Left ventricle myocardium inferior (tissue), 1 donor: Measurements from ENCODE around the gene RPS6KA2. TPM values are rescaled to one million over a fixed set of nuclear protein-coding genes. Genes with fewer than 3 reads are reported as not detected.

ENCODE experiments used
- DNase-seq: peaks from one replicate; pipeline ENCODE4 v3.0.0-alpha.2; 2020
- H3K27ac ChIP-seq: fragments of 200-600 bp; replicated peaks from 2 replicates; pipeline ENCODE4 v1.8.0; 2021
- H3K27me3 ChIP-seq: fragments of 200-600 bp; 2 replicates; pipeline ENCODE4 v1.8.0; 2021; ENCODE audit warnings: low read depth
- H3K36me3 ChIP-seq: fragments of 200-600 bp; 2 replicates; pipeline ENCODE4 v1.8.0; 2021
- H3K4me1 ChIP-seq: fragments of 200-600 bp; 2 replicates; pipeline ENCODE4 v1.8.0; 2021
- H3K4me3 ChIP-seq: fragments of 200-600 bp; 2 replicates; pipeline ENCODE4 v1.8.0; 2021; ENCODE audit warnings: mild to moderate bottlenecking, moderate library complexity
- H3K9me3 ChIP-seq: fragments of 200-600 bp; replicated peaks from 2 replicates; pipeline ENCODE4 v1.8.0; 2021
- intact Hi-C: fragments of 100-400 bp; cut with micrococcal nuclease; formaldehyde crosslinking; loops from one replicate; pipeline ENCODE4 v1.11.0; 2022
- total RNA-seq: library from RNA; stranded (reverse); fragmentation: NEBNext Ultra II Directional; extraction: Animal tissue kit (Norgen Biotek cat#: 25700); gene quantifications from one replicate; pipeline ENCODE4 v1.2.1, GENCODE V29; 2021
- TF ChIP-seq, protein P1 (sequence below): fragments of 200-600 bp; IDR thresholded peaks from 2 replicates; pipeline ENCODE4 v1.8.0; 2021; ENCODE audit warnings: antibody characterized with exemption, mild to moderate bottlenecking, borderline replicate concordance
- donor health status: DM: no; HTN: yes; CAD: no; lungs with severe emphysema.

RPS6KA2 gene
- total RNA-seq, 1 donor from 2014 or later, result 77.2 TPM

DNA sequence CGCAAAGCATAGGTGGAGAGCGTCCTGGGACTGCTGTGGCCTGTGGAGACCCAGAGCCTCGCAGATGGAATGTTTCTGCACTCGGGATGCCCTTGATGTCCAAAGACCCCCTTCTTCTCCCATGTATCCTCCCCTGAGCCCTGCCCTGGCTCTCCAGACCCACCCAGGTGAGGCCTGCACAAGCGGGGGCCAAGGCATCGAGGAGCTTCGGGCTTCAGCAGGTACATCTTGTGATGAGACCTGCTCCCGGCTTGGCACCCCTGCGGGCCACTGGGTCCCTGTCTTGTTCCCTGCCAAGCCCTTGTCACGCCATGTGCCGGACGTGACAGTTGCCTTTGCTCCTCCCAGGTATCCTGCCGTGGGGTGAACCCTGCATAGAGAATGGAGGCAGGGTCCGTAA, 125.8 kb downstream of the RPS6KA2 start:
- intact Hi-C loops, result no loop called here
- TF ChIP-seq, protein P1, sequence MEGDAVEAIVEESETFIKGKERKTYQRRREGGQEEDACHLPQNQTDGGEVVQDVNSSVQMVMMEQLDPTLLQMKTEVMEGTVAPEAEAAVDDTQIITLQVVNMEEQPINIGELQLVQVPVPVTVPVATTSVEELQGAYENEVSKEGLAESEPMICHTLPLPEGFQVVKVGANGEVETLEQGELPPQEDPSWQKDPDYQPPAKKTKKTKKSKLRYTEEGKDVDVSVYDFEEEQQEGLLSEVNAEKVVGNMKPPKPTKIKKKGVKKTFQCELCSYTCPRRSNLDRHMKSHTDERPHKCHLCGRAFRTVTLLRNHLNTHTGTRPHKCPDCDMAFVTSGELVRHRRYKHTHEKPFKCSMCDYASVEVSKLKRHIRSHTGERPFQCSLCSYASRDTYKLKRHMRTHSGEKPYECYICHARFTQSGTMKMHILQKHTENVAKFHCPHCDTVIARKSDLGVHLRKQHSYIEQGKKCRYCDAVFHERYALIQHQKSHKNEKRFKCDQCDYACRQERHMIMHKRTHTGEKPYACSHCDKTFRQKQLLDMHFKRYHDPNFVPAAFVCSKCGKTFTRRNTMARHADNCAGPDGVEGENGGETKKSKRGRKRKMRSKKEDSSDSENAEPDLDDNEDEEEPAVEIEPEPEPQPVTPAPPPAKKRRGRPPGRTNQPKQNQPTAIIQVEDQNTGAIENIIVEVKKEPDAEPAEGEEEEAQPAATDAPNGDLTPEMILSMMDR, result no peak
- H3K4me1 ChIP-seq, result peaks cover 11% of the 10 kb centered on the region
- H3K27ac ChIP-seq, result no peak overlapping the region
- H3K27me3 ChIP-seq, result no peaks in the 10 kb centered on the region
- no peak for DNase-seq
- peaks cover 72% of the 10 kb centered on the region for H3K36me3 ChIP-seq
- H3K9me3 ChIP-seq, result no peaks in the 10 kb centered on the region
- H3K4me3 ChIP-seq, result no peak overlapping the region

DNA sequence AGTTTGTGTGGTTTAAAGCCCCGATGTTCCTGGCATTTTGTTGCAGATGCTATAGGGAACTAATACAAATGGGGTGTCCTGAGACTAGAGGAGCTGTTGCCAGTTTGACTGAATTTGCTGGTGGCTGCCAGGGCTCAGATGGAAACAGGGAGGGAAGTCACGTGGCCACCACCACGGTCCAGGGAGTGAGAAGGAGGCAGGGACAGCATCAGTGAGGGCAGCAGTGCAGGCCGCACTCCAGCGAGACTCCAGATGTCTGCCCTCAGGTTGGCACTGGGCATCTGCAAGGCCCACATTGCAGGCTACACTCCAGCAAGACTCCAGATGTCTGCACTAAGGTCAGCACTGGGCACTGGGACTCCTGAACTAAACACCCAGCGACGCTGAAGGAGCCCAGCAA, 126.8 kb downstream of the RPS6KA2 start:
- H3K4me3 ChIP-seq, result no peak overlapping the region
- DNase-seq, result no peak
- TF ChIP-seq, protein P1, result no peak
- no peak overlapping the region for H3K27ac ChIP-seq
- no peaks in the 10 kb centered on the region for H3K27me3 ChIP-seq
- no peaks in the 10 kb centered on the region for H3K9me3 ChIP-seq
- H3K36me3 ChIP-seq, result peaks cover 73% of the 10 kb centered on the region
- peaks cover 11% of the 10 kb centered on the region for H3K4me1 ChIP-seq
- intact Hi-C loops, result no loop called here

DNA sequence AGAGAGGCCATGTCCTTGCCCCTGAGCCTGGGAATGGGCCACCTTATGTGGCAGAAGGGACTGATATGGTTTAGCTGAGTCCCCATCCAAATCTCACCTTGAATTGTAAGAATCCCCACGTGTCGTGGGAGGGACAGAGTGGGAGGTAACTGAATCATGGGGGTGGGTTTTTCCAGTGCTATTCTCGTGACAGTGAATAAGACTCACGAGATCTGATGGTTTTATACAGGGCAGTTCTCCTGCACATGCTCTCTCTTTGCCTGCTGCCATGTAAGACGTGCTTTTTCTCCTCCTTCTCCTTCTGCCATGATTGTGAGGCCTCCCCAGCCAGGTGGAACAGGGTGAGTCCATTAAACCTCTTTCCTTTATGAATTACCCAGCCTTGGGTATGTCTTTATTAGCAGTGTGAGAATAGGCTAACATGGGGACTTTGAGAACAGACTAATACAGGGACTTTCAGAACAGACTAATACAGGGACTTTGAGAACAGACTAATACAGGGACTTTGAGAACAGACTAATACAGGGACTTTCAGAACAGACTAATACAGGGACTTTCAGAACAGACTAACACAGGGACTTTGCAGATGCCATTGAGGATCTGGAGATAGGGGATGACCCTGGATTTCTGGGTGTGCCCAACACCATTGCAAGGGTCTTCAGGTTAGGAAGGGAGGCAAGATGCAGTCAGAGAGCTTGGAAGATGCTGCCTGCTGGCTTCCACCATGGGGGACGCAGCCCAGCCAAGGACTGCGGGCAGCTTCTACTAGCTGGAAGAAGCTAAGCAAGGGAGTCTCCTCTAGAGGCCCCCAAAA, 127.5 kb downstream of the RPS6KA2 start:
- Histone ChIP-seq H3K4me1 (peaks cover 11% of the 10 kb centered on the region), H3K27ac (no peak overlapping the region), H3K27me3 (no peaks in the 10 kb centered on the region), H3K4me3 (no peak overlapping the region), H3K36me3 (peaks cover 75% of the 10 kb centered on the region), H3K9me3 (no peaks in the 10 kb centered on the region)
- intact Hi-C loops, result no loop called here
- TF ChIP-seq, protein P1, result no peak
- no peak for DNase-seq

DNA sequence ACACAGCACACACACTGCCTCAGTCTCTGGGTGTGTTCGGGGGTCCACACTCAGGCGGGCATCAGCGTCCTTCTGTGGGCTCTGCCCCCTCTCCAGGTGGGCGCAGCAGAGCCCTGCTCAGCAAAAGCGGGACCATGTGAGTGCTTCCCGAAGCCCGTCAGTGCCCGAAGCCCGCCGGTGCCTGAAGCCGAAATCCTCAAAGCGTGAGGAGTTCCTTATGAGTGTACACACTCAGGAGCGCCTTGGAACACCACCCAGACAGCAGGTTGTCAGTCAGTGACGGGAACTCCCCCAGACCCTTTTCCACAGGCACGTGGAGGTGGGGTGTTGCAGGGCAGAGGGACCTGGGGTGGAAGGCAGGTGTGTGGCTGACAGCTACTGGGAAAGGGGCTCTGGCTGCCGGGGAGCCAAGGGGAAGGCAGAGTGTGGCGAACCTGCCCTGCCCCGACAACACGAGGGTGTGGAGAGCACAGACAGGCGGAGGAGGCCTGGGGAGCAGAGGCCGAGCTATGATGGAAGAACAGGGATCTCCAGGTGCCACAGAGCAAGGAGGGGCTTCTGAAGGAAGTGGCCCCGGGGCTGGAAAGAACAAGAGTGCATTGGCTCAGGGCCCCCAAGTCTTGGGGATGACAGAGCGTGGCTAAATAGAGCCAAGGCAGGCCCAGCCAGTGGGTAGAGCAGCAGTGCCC, 128.2 kb downstream of the RPS6KA2 start:
- intact Hi-C loops, result no loop called here
- Histone ChIP-seq H3K4me1 (peaks cover 11% of the 10 kb centered on the region), H3K27me3 (no peaks in the 10 kb centered on the region), H3K9me3 (no peaks in the 10 kb centered on the region), H3K36me3 (peaks cover 75% of the 10 kb centered on the region), H3K4me3 (no peak overlapping the region), H3K27ac (no peak overlapping the region)
- no peak for DNase-seq
- TF ChIP-seq, protein P1, result no peak

DNA sequence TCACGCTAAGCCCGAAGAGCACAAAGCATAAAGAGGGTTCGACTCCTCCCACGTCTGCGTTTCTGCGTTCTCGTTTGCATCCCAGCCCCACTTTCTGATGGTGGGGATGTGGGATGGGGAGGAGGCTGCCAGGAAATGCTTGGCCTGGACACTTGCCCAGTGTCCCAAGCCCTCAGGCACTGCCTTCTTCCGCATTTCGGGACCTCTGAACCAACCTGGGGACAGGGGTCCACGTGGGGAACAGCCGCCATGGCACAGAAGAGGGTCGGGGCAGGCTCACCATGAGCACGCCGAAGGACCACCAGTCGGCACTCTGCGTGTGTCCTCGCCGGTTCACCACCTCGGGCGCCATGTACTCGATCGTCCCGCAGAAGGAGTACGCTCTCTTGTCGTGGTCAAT, 128.8 kb downstream of the RPS6KA2 start:
- Histone ChIP-seq H3K4me1 (peaks cover 11% of the 10 kb centered on the region), H3K9me3 (no peaks in the 10 kb centered on the region), H3K27ac (no peak overlapping the region), H3K36me3 (peaks cover 75% of the 10 kb centered on the region), H3K27me3 (no peaks in the 10 kb centered on the region), H3K4me3 (no peak overlapping the region)
- TF ChIP-seq, protein P1, result no peak
- intact Hi-C loops, result no loop called here
- DNase-seq, result no peak
